BE2C (cell line): Measurements from ENCODE around the gene CCDC141.

Experiments used
- DNase-seq: peaks from one replicate; pipeline ENCODE4 v3.0.0-alpha.2; 2020
- H3K27me3 ChIP-seq: fragments of 250-450 bp; sonication (Bioruptor Pico); 2 replicates; pipeline ENCODE4 v1.5.1; 2020; ENCODE audit warnings: mild to moderate bottlenecking
- H3K36me3 ChIP-seq: fragments of 250-450 bp; sonication (Bioruptor Pico); 2 replicates; pipeline ENCODE4 v1.5.1; 2020; ENCODE audit warnings: mild to moderate bottlenecking
- H3K4me1 ChIP-seq: fragments of 250-450 bp; sonication (Bioruptor Pico); 2 replicates; pipeline ENCODE4 v1.5.1; 2020
- H3K4me3 ChIP-seq: 2 replicates; pipeline ENCODE4 v1.5.1; 2011; ENCODE audit warnings: low read depth, low read length
- H3K9me3 ChIP-seq: fragments of 250-450 bp; sonication (Bioruptor Pico); 2 replicates; pipeline ENCODE4 v1.5.1; 2020
- TF ChIP-seq, protein P1 (sequence below): IDR thresholded peaks from 2 replicates; pipeline ENCODE4 v1.5.1; 2012; ENCODE audit warnings: mild to moderate bottlenecking, low read depth, low read length

The CCDC141 gene

DNA sequence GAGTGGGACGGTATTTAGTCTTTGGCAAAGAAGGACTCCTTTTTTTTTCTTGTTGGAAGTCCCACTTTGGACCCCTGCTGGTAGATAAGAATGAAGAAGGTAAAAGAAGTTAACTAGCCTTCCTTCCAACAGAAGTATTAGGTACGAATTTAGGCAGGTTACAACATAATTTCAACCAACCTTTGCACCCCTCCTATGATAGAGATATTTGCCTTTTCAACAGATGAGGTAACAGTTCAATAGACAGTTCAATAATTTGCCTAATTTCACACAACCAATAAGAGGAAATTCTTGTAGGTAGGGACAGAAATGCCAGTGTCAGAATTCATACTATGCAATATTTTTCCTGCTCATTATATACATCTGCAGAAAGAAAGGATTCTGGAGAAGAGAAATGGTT is 100.8 kb downstream of the CCDC141 start:
- TF ChIP-seq, protein P1, sequence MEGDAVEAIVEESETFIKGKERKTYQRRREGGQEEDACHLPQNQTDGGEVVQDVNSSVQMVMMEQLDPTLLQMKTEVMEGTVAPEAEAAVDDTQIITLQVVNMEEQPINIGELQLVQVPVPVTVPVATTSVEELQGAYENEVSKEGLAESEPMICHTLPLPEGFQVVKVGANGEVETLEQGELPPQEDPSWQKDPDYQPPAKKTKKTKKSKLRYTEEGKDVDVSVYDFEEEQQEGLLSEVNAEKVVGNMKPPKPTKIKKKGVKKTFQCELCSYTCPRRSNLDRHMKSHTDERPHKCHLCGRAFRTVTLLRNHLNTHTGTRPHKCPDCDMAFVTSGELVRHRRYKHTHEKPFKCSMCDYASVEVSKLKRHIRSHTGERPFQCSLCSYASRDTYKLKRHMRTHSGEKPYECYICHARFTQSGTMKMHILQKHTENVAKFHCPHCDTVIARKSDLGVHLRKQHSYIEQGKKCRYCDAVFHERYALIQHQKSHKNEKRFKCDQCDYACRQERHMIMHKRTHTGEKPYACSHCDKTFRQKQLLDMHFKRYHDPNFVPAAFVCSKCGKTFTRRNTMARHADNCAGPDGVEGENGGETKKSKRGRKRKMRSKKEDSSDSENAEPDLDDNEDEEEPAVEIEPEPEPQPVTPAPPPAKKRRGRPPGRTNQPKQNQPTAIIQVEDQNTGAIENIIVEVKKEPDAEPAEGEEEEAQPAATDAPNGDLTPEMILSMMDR, result no peak
- no peaks in the 10 kb centered on the region for H3K9me3 ChIP-seq
- H3K36me3 ChIP-seq, result no peaks in the 10 kb centered on the region
- H3K4me3 ChIP-seq, result no peak overlapping the region
- H3K4me1 ChIP-seq, result no peaks in the 10 kb centered on the region
- H3K27me3 ChIP-seq, result no peaks in the 10 kb centered on the region
- no peak for DNase-seq

DNA sequence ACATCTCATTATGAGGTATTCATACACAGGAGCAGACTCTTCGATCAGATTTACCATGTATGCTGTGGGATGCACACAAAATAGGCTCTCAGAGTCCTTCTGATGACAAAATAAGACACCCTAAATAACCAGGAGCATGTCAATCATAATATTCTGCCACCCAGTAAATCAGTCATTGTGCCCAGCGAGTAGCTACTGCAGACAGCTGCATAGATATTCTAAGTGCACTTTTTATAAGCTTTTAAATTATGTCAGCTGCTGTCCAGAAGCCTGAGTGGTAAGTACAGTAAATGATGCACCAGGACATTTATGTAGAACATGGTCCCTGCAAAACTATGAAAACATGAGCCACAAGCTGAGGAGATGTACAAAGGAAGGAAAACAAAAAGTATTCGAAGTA is 102.9 kb downstream of the CCDC141 start:
- H3K27me3 ChIP-seq, result no peaks in the 10 kb centered on the region
- H3K9me3 ChIP-seq, result no peaks in the 10 kb centered on the region
- H3K36me3 ChIP-seq, result no peaks in the 10 kb centered on the region
- DNase-seq, result no peak
- H3K4me1 ChIP-seq, result no peaks in the 10 kb centered on the region
- TF ChIP-seq, protein P1, result no peak
- H3K4me3 ChIP-seq, result no peak overlapping the region

DNA sequence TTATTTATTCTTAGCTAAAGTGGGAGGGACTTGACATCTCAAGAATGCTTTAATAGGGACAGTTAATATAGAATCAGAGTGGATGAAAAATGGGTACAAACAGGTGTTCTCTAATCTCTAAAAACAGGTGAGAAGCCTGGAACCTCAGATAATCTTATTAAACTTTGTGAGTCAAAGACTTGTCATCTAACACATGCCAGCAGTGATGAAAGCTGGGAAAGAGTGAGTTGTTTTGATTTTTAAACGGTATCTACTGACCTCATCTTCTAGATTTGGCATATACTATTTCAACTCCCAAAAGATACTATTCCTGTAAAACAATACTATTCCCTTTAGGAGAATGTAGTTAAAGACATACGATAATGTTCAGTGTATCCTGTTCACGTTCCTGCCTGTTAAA is 103.4 kb downstream of the CCDC141 start:
- no peak for DNase-seq
- H3K4me1 ChIP-seq, result no peaks in the 10 kb centered on the region
- no peaks in the 10 kb centered on the region for H3K9me3 ChIP-seq
- H3K4me3 ChIP-seq, result no peak overlapping the region
- H3K36me3 ChIP-seq, result no peaks in the 10 kb centered on the region
- TF ChIP-seq, protein P1, result no peak
- no peaks in the 10 kb centered on the region for H3K27me3 ChIP-seq

DNA sequence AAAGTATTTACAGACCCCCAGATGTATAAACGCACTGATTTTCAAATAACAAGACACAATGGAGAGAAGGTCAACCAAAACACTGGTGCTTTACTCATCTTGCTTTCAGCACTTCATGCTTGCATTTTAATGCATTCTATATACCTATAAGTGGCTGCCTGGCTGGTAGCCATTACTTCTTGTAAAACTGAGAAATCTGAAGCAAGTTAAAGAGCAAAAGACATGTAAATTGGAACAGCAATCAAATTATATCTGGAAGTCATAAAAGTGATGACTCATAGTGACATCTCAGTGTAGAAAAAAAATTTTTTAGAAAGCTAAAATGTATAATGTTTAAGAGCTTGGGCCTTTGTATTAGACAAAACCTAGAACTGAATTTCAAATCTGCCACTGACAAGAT is 106.2 kb downstream of the CCDC141 start:
- no peaks in the 10 kb centered on the region for H3K36me3 ChIP-seq
- H3K4me1 ChIP-seq, result no peaks in the 10 kb centered on the region
- DNase-seq, result no peak
- no peaks in the 10 kb centered on the region for H3K9me3 ChIP-seq
- H3K27me3 ChIP-seq, result no peaks in the 10 kb centered on the region
- no peak overlapping the region for H3K4me3 ChIP-seq
- TF ChIP-seq, protein P1, result no peak

DNA sequence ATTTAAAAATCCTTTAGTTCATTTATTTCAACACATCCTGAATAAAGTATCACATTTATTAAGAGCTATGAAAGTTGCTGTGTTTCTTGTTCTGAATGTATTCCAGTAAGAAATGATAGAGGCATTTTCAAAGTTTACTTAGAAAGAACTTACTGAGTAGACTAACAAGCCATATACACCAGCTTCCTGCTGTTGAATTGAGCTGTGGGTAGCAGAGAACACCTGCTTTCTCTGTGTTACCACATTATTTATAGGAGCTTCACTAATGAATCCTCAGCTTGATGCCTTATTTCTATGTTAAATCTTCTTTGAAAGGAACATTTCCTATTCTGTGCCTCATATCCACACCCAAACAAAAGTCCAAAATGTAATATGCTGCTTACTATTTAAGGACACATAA is 115.4 kb downstream of the CCDC141 start:
- Histone ChIP-seq H3K36me3 (no peaks in the 10 kb centered on the region), H3K4me3 (no peak overlapping the region), H3K9me3 (no peaks in the 10 kb centered on the region), H3K4me1 (no peaks in the 10 kb centered on the region), H3K27me3 (no peaks in the 10 kb centered on the region)
- TF ChIP-seq, protein P1, result no peak
- no peak for DNase-seq

DNA sequence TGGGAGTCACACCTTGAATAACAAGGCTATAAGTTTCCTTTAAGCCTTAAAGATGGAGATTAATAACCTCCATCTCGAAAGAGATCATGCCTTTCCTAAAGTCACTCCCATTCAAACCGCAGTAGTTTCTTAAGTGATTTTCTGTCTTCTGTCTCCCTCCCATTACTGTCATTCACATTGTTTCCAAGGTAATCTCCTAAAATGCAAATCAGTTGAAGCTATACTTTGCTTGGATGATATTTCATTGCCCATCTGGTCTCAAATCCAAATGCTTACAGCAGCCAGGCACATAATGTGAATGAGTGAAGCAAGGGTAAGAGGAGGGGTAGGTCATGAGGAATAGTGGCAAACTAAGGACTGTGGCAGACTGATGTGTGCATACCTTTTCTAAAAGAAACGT is 116.4 kb downstream of the CCDC141 start:
- H3K9me3 ChIP-seq, result no peaks in the 10 kb centered on the region
- H3K4me3 ChIP-seq, result no peak overlapping the region
- H3K27me3 ChIP-seq, result no peaks in the 10 kb centered on the region
- H3K4me1 ChIP-seq, result no peaks in the 10 kb centered on the region
- no peak for DNase-seq
- no peaks in the 10 kb centered on the region for H3K36me3 ChIP-seq
- TF ChIP-seq, protein P1, result no peak
